Mucosa of descending colon (tissue), 3 donors: ENCODE data around the gene SLC44A4. TPM values are rescaled to one million over a fixed set of nuclear protein-coding genes. Genes with fewer than 3 reads are reported as not detected.

Experiments used
- ATAC-seq: fragments of 200-7000 bp; cut with Tn5 transposase; one replicate; pipeline ENCODE4 v1.9.1; 2020; ENCODE audit warnings: mild to moderate bottlenecking, moderate library complexity
- DNase-seq, 3 donors: peaks; one replicate each; pipeline ENCODE4 v3.0.0-alpha.2; 2020
- H3K36me3 ChIP-seq: fragments of 200-600 bp; one replicate; pipeline ENCODE4 v1.8.0; 2021; ENCODE audit warnings: low read depth, mild to moderate bottlenecking
- H3K4me1 ChIP-seq: fragments of 200-600 bp; one replicate; pipeline ENCODE4 v1.8.0; 2021; ENCODE audit warnings: low read depth, mild to moderate bottlenecking
- H3K4me3 ChIP-seq: fragments of 200-600 bp; one replicate; pipeline ENCODE4 v1.8.0; 2021; ENCODE audit warnings: mild to moderate bottlenecking
- H3K9me3 ChIP-seq: fragments of 200-600 bp; one replicate; pipeline ENCODE4 v1.8.0; 2021; ENCODE audit warnings: mild to moderate bottlenecking
- CTCF ChIP-seq: fragments of 200-600 bp; IDR thresholded peaks from one replicate; pipeline ENCODE4 v1.8.0; 2022; ENCODE audit warnings: antibody characterized with exemption, mild to moderate bottlenecking
- intact Hi-C, 2 donors: fragments of 100-400 bp; cut with DNase I in 1 of 2; cut with micrococcal nuclease in 1 of 2; formaldehyde crosslinking; loops; one replicate each; pipeline versions ENCODE4 v1.11.0 to v1.11.1; 2022; cut with DNase I, micrococcal nuclease
- long read RNA-seq, 2 donors: library from polyadenylated mRNA; unstranded; transcript quantifications; one replicate each; pipeline ENCODE4 v2.0.0, GENCODE V29; 2019 to 2021
- total RNA-seq, 3 donors: library from RNA; stranded (reverse); fragmentation: NEBNext Ultra II Directional in 2 of 3; extraction: Animal tissue kit (Norgen Biotek cat#: 25700) in 2 of 3; gene quantifications; one replicate each; pipeline versions ENCODE4 v1.2.1 to v1.2.4, GENCODE V29; 2021 to 2023
- donor health status: DM: no; HTN: no; CAD: no; lungs with moderate emphysema.
- donor health status: DM: no; HTN: no; CAD: no.
- donor health status: DM: no; HTN: yes; CAD: no.

SLC44A4 gene
- total RNA-seq = 100 to 1,000 TPM; 332 to 795 (median 740) TPM
- long read RNA-seq, donor 1, transcript SLC44A4-202 (21 exons, 2,589 nt) = major isoform, 26 of 171 reads
- long read RNA-seq, donor 1, partial matches to known transcripts = 126 of 171 reads
- long read RNA-seq, donor 1, other reads (novel, unspliced or antisense) = 16 of 171 reads
- long read RNA-seq, donor 2, transcript SLC44A4-202 (21 exons, 2,589 nt) = major isoform, 15 of 76 reads
- long read RNA-seq, donor 2, partial matches to known transcripts = 59 of 76 reads
- long read RNA-seq, donor 2, other reads (novel, unspliced or antisense) = 2 of 76 reads

GRCh38 chr6:31878726-31879125 is at the start of gene SLC44A4:
Gene SLC44A4, minus strand, starts transcription at chr6:31878997. Its CDS starts 17 bp downstream, at chr6:31878980.
- ATAC-seq (peak; percentile 60), DNase-seq (peak; percentile 78 to 83 (median 83))
- H3K4me3 ChIP-seq = peak within 1 kb of the TSS; percentile 42
- no peak for TF ChIP-seq CTCF
- peaks cover 8% of the 10 kb centered on the region for H3K36me3 ChIP-seq
- peaks cover 32% of the 10 kb centered on the region for H3K4me1 ChIP-seq
- no peaks in the 10 kb centered on the region for H3K9me3 ChIP-seq
- intact Hi-C loops = no loop called here

GRCh38 chr6:31928672-31928939 is 49.8 kb upstream of the SLC44A4 start:
- no peaks in the 10 kb centered on the region for H3K36me3 ChIP-seq
- intact Hi-C loops = no loop called here
- no peaks in the 10 kb centered on the region for H3K9me3 ChIP-seq
- TF ChIP-seq CTCF = no peak
- DNase-seq (no peak), ATAC-seq (no peak)
- no peak overlapping the region for H3K4me3 ChIP-seq
- no peaks in the 10 kb centered on the region for H3K4me1 ChIP-seq

GRCh38 chr6:31927863-31928671 is 49.3 kb upstream of the SLC44A4 start:
- H3K4me3 ChIP-seq = no peak overlapping the region
- H3K4me1 ChIP-seq = no peaks in the 10 kb centered on the region
- TF ChIP-seq CTCF = no peak
- intact Hi-C loops = no loop called here
- no peaks in the 10 kb centered on the region for H3K9me3 ChIP-seq
- H3K36me3 ChIP-seq = no peaks in the 10 kb centered on the region
- ATAC-seq (peak; percentile 31), DNase-seq (no peak)

- intact Hi-C loops = no loop called here
- H3K9me3 ChIP-seq = no peaks in the 10 kb centered on the region
- H3K4me3 ChIP-seq = no peak within 1 kb of the TSS
- no peaks in the 10 kb centered on the region for H3K4me1 ChIP-seq
- H3K36me3 ChIP-seq = no peaks in the 10 kb centered on the region
- DNase-seq = no peak
- no peak for TF ChIP-seq CTCF
- ATAC-seq = peak; percentile 71
These were observed 48.6 kb upstream of the SLC44A4 start, which contains the start of gene C2 for GRCh38 chr6:31927242-31927862. Gene C2, plus strand, starts transcription at chr6:31927717. Its CDS starts 36 bp downstream, at chr6:31927753.

GRCh38 chr6:31922942-31923341 is 44.1 kb upstream of the SLC44A4 start:
- DNase-seq (no peak), ATAC-seq (no peak)
- no peak overlapping the region for H3K4me3 ChIP-seq
- H3K36me3 ChIP-seq = no peaks in the 10 kb centered on the region
- intact Hi-C loops = no loop called here
- no peaks in the 10 kb centered on the region for H3K4me1 ChIP-seq
- TF ChIP-seq CTCF = no peak
- H3K9me3 ChIP-seq = no peaks in the 10 kb centered on the region
